GM18870 (cell line): ENCODE data around the gene PRDM10.

Source experiments
- ATAC-seq: cut with Tn5 transposase; IDR thresholded peaks from one replicate; pipeline ENCODE4 v1.9.1; 2021; ENCODE audit warnings: moderate library complexity; ENCODE audit not compliant: unreplicated experiment

Gene PRDM10

DNA sequence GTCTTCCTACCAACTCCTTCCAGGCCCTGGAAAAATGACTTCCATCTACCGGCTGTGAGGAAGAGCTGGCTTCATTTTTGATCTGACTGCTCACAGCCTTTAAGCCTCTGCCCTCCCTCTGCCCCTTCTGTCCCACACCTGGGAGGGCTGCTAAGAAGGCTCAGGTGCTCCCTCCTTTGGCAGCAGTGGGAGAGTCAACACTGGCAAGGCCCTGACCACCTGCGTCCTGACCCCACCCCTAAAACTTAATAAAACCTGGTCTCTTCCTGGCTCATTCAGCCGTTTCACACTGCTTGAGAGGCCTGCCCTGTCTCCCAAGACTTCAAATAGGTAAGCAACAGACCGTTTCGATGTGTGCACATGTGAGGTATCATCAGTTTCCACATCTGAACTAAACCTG is 55.2 kb downstream of the PRDM10 start:
- no peak for ATAC-seq

GRCh38 chr11:129946965-129947364 is 55.7 kb downstream of the PRDM10 start:
- ATAC-seq = no peak

- no peak for ATAC-seq
Observed at GRCh38 chr11:129946256-129946655, 56.4 kb downstream of the PRDM10 start.

DNA sequence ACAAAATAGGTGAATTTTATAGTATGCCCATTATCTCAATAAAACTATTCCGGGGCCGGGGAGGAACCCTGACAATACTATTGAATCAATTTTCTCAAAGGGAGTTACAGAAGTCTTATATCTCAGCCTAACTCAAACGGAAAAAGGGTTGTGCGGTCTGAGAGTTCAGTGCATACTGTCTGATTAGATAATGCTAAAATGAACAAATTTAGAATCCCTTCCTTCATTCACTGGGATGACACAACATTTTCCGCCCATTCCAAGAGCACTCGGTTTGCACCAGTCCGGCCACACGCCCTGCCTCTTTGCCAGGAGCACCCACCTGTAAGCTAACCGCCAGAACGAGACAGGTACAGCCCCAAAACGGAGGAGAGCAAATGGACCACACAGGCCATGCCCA is 57.3 kb downstream of the PRDM10 start:
- ATAC-seq = no peak

- ATAC-seq = no peak
Observed at GRCh38 chr11:129944696-129945095, 57.9 kb downstream of the PRDM10 start.

- no peak for ATAC-seq
Observed at GRCh38 chr11:129943036-129943435, 59.6 kb downstream of the PRDM10 start.

- no peak for ATAC-seq
Observed at GRCh38 chr11:129939510-129939909, 63.1 kb downstream of the PRDM10 start.

- ATAC-seq = no peak
Observed at GRCh38 chr11:129938764-129939163, 63.9 kb downstream of the PRDM10 start.

DNA sequence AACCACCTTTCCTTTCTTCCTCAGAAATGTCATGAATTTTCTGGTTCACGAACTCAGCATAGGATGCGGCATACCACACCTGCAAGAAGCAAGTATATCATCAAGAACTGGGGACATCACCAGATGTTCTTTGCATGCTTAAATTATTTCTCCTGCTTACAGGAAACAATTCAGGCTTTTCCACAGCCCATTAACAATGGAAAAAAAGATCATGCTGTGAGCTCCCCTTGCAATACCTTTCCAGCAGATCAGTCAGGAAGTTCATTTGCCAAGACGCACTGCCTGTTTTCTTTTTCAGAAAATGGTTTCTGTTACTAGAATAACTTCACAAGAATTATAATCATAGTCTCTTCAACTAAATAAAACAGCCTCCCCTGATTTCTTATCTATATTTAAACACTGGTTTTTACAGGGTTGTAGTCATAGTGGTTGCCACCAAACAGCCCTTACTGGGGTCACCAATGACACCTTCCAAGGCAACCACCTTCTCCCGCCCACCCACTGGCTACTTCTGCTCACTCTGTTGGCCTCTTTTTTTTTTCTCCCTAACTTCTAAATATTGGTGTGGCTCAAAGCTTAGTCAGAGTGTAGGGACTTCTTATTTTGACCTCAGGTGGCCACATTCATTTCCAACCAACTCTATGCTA is 64.9 kb downstream of the PRDM10 start:
- ATAC-seq = no peak

DNA sequence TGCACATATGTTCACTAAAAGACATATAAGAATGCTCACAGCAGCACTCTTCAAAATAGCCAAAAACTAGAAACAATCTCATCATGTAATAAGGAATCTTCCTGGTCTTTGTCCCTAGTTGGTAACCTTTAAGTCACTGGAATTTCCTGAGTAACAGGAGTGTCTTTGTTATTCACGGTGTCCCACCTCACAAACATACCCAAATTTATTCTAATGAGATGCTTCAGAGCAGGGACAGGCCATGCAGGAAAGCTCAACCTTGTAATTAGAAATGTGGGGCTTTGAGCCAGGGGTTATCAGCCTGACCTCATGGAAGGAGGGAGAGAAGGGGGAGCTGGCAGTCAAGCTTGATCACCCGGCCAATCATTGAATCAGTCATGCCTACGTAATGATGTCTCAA is 66.9 kb downstream of the PRDM10 start:
- no peak for ATAC-seq

GRCh38 chr11:129933891-129934290 is 68.7 kb downstream of the PRDM10 start:
- no peak for ATAC-seq

DNA sequence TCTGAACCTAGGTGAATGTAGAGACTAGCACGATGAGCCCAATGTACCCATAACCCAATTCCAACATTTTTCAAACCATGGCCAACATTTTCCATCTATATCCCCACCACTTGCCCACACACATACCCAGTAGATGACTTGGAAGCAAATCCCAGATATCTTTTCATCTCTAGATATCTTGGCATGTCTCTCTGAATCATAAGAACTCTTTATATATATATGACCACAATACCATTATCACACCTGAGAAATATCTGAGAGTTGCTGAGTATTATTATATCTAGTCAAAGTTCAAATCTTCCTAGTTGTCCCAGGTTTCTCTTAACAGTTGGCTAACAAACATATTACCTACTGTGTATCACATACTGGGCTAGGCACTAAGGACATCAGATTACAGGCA is 69.4 kb downstream of the PRDM10 start:
- no peak for ATAC-seq

DNA sequence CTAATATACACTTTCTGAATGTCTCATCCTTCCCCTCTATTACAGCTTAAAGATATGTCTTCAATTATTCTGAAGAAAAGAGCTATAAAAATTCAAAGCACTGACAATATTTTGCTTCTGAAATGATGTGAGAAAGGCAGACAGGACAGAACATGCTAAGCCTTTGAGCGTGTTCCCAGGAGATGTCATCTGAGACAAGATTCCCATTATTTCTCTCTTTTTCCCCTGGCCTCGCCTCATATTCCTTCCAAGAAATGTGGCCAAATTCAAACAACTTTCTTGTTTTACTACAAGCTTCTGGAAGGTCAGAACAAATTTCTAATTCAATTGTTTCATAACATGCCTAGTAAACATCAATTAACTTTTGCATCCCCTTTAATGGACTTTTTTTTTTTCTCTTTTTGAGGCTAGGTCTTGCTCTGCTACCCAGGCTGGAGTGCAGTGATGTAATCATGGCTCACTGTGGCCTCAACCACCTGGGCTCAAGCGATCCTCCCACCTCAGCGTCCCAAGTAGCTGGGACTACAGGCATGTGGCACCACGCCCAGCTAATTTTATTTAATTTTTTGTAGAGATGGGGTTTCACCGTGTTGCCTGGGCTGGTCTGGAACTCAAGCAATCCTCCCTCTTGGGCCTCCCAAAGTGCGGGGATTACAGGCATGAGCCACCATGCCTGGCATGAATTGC is 70.1 kb downstream of the PRDM10 start:
- no peak for ATAC-seq

- ATAC-seq = no peak
Observed at GRCh38 chr11:129930743-129931142, 71.9 kb downstream of the PRDM10 start.

GRCh38 chr11:129930296-129930695 is 72.3 kb downstream of the PRDM10 start:
- no peak for ATAC-seq

- no peak for ATAC-seq
Observed at GRCh38 chr11:129929721-129930120, 72.9 kb downstream of the PRDM10 start.

DNA sequence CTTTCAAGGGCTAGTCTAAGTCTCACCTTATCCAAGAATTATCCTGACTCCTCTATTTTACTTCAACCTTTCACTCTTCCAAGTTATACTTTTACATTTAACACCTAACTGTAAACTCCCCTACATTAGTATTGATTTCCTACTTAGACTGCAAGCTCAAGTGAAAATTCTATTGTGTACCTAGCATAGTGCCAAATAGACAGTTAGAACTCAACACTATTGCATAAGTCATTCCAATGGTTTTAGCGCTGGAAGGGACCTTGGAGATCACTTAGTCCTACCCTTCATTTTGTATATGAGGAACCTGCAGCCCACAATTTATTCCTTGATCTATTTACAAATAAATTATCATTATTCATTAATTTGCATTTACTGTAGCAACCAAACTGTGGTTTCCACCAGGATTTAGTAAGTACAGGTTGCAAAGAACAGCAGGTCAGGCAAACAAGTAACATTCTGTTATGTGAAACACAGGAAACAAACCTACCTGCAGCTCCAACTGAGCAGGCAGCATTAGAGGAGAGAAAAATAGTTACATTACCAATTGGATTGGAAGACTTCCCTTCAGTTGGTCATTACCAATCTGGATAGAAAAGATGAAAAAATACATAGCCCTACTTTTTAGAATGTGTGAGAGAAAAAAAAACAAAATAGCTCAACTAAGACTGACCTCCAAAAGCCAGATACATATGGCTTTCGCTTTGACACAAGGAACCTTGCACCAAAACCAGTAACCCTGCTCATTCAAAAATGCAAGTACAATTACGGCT is 73.5 kb downstream of the PRDM10 start:
- ATAC-seq = no peak

GRCh38 chr11:129922674-129923073 is 80.0 kb downstream of the PRDM10 start:
- no peak for ATAC-seq

- no peak for ATAC-seq
Observed at GRCh38 chr11:129918361-129918760, 84.3 kb downstream of the PRDM10 start.

GRCh38 chr11:129917231-129917630 is 85.4 kb downstream of the PRDM10 start:
- no peak for ATAC-seq

DNA sequence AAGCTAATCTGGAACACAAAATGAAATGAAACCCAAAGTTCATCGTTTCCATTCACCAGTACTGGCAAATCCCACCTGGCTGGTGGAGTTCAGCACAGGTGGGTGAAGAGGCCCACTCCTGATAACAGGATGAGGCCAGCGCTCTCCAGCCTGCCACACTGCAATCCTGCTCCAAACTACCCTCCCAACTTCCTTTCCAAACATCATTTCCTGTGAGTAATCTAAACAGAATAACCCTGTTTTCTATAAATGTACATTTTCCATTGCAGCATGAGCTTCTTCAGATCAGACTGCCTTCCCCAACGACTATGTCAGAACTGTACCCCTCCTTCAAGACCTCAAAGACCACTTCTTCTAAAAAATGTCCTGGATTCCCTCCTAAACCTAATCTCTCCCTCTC is 91.3 kb downstream of the PRDM10 start:
- ATAC-seq = no peak

- ATAC-seq = no peak
Observed at GRCh38 chr11:129910360-129910759, 92.3 kb downstream of the PRDM10 start.
